ENCODE data around the gene ADGRG3. TPM values are rescaled to one million over a fixed set of nuclear protein-coding genes. Genes with fewer than 3 reads are reported as not detected.
A peak's percentile ranks its signal among the peaks of the same experiment; 100 is the strongest.
"Not testable (repeated sequence)": the region's sequence is repeated elsewhere in the genome, so short reads cannot be mapped to it uniquely, and the experiment has no call there.

Gene ADGRG3
- total RNA-seq, 1 donor from 2014 or later, result not detected

DNA sequence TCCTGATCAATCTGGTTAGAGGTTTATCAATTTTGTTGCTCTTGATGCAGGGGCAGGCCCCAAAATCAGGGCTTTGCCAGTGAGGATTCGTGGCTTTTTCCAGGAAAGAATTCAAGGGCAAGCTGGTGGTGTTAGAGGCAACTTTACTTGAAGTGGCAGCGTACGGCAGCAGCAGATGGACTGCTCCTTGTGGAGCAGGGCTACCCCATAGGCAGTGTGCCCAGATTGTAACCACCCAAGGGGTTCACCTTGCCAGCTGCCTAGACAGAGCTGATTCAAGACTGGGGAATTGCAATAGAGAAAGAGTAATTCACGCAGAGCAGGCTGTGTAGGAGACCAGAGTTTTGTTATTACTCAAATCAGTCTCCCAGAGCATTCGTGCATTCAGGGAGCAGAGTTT, 43.2 kb downstream of the ADGRG3 start:
- FAIRE-seq, result no peak
- no peak for DNase-seq (ENCODE audit: low spot score in 2 of 2)

DNA sequence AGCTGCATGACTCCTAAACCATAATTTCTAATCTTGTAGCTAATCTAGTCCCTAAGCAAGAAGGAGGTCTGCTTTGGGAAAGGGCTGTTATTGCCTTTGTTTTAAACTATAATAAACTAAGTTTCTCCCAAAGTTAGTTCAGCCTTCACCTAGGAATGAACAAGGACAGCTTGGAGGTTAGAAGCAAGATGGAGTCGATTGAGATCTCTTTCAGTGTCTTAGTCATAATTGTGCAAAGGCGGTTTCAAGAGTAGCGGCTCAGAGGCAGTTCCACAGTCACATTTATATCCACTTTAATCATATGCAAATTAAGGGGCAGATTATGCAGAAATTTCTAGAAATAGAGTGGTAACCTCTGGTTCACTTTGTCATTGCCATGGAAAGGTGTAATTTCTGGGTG, 43.9 kb downstream of the ADGRG3 start:
- no peak for DNase-seq (ENCODE audit: low spot score in 2 of 2)
- FAIRE-seq, result no peak

DNA sequence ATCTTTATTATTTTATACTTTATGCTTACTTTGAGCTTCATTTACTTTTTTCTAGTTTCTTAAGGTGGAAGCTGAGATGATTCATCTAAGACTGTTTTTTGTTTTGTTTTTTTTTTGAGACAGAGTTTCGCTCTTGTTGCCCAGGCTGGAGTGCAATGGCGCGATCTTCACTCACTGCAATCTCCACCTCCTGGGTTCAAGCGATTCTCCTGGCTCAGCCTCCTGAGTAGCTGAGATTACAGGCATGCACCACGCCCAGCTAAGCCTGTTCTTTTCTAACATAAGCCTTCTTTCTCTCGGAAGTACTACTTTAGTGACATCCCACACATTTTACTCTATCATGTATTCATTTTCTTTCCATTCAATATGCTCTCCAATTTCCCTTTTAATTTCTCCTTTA, 44.5 kb downstream of the ADGRG3 start:
- not testable (repeated sequence) for FAIRE-seq; DNase-seq (ENCODE audit: low spot score in 2 of 2)

DNA sequence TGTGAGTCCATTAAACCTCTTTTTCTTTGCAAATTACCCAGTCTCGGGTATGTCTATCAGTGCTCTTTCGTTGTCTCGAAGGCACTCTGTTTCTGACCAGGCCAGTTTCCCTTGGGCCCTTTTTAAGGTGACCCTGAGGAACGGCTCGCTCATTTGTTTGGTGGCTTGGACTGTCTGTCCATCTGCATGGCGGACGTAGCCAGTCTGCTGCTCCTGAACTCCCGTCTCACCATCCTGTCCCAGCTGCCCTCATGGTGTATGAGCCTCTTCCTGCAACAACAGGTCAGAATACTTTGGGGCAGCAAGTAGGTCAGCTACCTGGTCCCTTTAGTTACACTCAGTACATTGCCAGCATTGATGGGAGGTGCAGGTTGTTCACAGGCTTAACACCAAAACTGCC, 45.5 kb downstream of the ADGRG3 start:
- FAIRE-seq, result no peak
- DNase-seq (ENCODE audit: low spot score in 2 of 2), result no peak

DNA sequence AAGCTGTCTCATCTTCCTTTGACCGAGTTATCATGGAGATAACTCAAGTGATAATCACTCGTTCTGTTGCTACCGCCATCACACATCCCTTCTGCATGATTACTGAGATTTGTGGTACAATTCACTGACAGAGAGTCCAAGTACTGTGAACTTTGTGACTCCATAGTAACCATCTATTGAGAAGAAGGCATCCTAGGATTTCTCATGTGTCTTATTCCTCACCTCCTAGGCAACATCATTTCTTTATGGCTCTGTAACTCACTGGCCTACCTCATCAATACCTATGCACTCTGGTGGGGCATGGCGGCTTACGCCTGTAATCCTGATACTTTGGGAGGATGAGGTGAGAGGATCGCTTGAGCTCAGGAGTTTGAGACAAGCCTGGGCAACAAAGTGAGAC, 45.9 kb downstream of the ADGRG3 start:
- no peak for DNase-seq (ENCODE audit: low spot score in 2 of 2)
- no peak for FAIRE-seq

DNA sequence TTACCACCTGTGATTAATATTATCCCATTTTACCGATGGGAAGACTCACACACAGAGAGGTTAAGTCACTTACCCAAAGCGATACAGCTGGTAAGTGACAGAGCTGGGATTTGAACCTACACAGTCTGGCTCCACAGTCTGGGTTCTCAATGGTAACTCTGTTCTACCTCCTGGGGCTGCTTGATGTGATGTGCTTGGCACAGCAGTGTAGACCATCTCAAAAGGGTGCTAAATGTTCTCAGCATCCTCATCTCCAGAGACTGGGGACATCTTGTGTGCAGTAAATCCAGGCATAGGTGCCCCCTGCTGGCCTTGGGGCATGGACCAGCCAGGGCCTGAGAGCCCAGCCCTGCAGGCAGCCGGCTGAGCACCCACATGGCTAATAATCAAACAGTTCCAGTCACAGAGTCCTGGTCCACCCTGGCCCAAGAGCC, 52.1 kb downstream of the ADGRG3 start:
- FAIRE-seq (no peak), DNase-seq (ENCODE audit: low spot score in 2 of 2) (peak in 1 of 2 donors; percentile 57)

DNA sequence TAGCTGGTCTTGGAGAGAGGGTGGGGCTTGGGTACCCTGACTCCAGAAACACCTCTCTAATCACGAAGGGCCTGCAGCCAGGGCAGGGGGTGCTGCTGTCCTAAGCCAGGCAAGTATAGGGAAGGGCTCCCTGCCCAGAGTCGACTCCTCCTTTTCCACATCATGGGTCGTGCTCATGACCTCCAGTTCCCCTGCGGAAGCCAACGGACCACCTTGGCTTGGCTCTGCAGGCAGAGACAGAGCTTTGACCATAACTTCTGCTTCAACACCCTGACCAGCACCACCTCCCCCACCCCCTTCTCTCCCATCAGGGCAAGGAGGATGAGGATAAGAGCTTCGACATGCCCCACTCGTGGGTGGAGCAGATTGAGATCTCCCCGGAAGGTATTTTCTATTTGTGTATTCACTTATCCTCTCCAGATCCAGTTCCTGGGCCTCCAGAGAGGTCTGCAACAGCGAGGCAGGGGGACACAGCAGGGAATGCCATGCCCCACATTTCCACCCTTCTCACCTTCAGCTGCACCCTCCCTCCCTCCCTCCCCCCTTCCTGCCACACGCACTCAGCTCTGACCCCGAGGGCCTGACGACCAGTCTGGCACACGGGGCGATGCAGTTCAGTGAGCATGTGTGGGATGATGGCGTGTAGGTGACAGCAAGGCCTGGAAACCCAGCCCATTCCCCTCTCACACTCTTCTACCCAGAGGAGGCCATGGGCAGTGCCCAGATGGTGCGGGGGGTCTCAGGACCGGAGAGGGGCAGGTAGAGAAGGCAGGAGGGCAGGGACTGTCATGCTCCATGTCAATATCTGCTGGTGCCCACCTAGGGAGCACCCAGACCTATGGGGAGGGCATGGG, 53.5 kb downstream of the ADGRG3 start:
- DNase-seq (ENCODE audit: low spot score in 2 of 2), result no peak
- FAIRE-seq, result no peak

DNA sequence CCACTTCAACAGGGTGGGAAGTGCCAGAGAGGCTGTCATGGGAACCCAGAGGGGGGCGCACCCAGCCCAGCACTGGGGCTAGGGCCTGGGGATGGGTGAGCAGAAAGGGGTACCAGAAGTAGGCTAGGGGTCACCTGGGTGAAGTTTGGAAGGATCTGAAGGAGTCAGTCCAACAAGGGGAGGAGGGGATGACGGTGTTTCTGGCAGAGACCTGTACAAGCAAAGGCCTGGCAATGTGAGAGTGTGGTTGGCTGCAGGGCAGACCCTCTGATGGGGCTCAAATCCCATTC, 54.0 kb downstream of the ADGRG3 start:
- FAIRE-seq (no peak), DNase-seq (ENCODE audit: low spot score in 2 of 2) (no peak)

DNA sequence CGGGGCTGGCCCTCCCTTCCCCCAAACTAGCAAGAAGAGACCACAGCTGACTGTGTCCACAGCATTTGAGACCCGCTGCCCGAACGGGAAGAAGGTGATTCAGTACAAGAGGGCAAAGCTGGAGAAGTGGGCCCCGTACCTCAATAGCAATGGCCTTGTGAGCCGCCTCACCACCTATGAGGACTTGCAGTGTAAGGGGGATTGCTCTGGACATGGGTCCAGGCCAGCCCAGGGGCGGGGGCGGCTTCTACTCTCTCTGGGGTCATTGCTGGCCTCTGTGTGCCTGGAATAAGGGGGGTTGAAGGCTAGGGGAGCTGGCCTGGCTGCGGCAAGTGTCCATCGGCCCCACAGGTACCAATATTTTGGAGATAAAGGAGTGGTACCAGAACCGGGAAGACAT, 54.5 kb downstream of the ADGRG3 start:
- DNase-seq (ENCODE audit: low spot score in 2 of 2) (no peak), FAIRE-seq (no peak)

DNA sequence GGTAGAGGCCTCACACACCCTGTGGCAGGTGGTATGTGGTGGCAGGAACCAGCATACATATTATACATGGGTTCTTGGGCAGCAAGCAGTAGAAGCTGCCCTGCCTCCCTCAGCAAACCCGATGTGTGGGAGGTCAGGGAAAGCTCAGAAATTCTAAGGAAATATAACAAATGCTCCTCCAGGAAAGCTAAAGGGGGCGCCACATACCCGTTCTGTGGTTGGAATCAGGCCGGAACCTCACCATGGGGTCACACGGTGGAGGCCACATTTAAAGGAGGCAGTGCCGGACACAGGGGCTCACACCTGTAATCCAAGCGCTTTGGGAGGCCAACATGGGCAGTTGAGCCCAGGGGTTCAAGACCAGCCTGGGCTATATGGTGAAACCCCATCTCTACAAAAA, 55.1 kb downstream of the ADGRG3 start:
- no peak for DNase-seq (ENCODE audit: low spot score in 2 of 2)
- no peak for FAIRE-seq

DNA sequence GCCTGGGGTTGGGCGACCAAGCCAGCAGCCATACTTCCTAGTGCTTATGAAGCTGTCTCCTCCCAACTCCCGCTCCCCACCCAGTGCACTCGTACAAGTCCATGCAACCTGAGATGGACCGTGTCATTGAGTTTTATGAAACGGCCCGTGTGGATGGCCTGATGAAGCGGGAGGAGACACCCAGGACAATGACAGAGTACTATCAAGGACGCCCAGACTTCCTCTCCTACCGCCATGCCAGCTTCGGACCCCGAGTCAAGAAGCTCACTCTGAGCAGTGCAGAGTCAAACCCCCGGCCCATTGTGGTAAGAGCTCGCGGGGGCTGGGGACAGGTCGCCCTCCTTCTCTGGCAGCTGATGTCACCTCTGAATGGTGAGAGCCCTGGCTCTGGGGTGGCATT, 56.4 kb downstream of the ADGRG3 start:
- DNase-seq (ENCODE audit: low spot score in 2 of 2), result no peak
- no peak for FAIRE-seq

DNA sequence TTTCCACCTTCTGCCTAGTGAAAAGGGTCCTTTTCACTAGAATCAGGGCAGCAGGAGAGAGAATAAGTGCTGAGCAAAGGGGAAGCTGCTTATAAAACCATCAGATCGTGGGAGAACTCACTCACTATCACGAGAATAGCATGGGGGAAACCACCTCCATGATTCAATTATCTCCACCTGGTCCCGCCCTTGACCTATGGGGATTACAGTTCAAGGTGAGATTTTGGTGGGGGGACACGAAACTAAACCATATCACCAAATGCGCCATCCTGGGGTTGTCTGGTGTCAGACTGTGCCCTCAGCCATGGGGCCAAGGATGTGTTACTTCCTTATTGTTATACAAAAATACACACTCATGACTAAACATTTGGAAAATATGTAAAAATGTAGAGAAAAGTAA, 57.0 kb downstream of the ADGRG3 start:
- DNase-seq (ENCODE audit: low spot score in 2 of 2) (no peak), FAIRE-seq (no peak)

DNA sequence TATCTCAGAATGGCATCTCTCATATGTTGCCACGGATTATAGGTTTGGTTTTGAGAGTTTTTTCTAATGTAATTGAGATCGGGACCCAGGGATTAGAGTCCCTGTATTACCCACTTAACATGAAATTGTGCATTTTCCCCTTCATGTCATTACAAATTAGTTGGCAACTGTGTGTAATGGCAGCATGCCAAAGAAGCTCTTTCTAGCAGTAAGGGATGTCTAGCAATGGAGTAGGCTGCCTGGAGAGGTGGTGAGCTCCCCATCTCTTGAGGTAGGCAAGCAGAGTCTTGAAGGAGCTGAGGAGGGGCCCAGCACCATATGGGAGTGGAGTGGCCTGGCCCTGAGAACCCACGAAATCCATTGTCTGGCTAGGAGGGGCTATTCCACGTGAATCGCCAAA, 57.4 kb downstream of the ADGRG3 start:
- DNase-seq (ENCODE audit: low spot score in 2 of 2) (no peak), FAIRE-seq (no peak)

DNA sequence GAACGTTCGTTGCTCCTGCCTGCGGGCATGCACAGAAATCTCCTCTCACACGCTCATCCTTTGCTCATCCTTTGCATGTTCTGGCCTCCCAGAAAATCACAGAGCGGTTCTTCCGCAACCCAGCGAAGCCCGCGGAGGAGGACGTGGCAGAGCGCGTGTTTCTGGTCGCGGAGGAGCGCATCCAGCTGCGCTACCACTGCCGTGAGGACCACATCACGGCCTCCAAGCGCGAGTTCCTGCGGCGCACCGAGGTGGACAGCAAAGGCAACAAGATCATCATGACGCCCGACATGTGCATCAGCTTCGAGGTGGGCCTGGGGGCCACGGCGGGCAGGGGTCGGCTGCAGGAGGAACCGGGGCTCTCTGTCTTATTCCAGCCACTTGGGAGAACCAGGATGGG, 57.9 kb downstream of the ADGRG3 start:
- FAIRE-seq, result no peak

DNA sequence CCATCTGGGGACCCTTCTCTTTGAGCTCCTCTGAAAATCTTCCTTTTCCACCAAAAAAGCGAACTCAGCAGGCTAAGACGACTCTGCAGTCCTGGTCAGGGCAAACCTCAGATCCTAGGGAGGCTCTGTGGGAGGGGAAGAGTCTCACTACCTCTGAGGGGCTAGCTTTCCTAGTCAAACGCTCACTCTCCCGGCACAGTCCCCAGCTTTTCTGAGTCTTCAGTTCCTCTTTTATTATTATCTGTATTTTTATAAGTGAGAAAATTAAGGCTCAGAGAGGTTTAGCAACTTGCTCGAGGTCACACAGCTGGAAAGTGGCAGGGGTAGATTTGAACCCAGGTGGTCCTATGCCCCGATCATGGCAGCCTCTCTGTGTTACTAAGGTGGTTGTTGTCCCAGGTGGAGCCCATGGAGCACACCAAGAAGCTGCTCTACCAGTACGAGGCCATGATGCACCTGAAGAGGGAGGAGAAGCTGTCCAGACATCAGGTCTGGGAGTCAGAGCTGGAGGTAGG, 58.4 kb downstream of the ADGRG3 start:
- FAIRE-seq, result no peak

More for the DNA sequence above, 57.9 kb downstream of the ADGRG3 start:
- no peak for DNase-seq (ENCODE audit: low spot score in 2 of 2)

DNA sequence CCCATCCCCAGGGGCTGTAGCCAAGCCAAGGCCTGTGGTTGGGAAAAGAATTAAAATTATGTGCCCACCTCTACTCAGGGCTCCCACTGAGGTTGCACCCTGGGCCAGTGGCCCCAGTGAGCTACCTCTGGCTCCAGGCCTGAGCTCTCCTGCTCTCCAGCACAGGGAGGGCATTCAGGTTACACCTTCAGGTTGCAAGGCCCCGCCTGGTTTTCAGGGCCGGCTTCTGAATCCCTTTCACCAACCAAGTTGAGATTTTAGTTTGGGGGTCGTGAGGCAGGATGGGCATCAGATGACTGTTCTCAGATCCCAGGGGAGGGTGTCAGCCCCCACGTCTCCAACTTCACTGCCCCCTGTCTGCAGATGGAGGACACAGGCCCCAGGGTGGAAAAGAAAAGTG, 59.5 kb downstream of the ADGRG3 start:
- FAIRE-seq (no peak), DNase-seq (ENCODE audit: low spot score in 2 of 2) (no peak)

More for the DNA sequence above, 58.4 kb downstream of the ADGRG3 start:
- DNase-seq (ENCODE audit: low spot score in 2 of 2), result no peak

DNA sequence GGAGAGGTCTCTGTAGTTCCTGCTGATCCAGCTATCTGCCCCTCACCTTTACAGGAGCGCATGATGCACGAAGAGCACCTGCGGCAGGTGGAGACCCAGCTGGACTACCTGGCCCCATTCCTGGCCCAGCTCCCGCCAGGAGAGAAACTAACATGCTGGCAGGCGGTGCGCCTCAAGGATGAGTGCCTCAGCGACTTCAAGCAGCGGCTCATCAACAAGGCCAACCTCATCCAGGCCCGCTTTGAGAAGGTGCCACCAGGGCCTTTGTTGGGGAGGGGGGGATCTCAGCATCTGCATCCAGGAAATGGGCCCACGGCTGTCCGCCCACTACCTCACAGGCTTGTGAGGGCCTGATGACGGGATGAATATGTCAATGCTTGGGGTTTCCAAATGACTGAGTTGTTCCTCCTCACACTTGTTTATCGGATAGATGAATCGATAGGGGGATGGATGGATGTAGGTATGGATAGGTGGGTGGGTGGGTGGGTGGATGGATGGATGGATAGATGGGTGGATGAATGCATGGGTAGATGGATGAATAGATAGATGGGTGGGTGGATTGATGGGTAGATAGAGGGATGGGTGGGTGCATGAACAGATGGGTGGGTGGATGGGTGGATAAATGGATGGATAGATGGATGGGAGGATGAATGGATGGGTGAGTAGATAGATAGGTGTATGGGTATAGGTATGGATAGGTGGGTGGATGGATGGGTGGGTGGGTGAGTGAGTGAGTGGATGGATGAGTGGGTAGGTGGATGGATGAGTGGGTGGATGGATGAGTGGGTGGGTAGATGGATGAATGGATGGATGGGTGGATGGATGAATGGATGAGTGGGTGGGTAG, 60.5 kb downstream of the ADGRG3 start:
- FAIRE-seq (no peak), DNase-seq (ENCODE audit: low spot score in 2 of 2) (no peak)

DNA sequence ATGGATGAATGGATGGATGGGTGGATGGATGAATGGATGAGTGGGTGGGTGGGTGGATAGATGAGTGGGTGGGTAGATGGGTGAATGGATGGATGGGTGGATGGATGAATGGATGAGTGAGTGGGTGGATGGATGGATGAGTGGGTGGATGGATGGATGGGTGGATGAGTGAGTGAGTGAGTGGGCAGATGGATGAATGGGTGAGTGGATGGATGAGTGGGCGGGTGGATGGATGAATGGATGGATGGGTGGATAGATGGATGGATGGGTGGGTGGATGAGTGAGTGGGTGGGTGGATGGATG, 61.0 kb downstream of the ADGRG3 start:
- no peak for FAIRE-seq
- no peak for DNase-seq (ENCODE audit: low spot score in 2 of 2)

DNA sequence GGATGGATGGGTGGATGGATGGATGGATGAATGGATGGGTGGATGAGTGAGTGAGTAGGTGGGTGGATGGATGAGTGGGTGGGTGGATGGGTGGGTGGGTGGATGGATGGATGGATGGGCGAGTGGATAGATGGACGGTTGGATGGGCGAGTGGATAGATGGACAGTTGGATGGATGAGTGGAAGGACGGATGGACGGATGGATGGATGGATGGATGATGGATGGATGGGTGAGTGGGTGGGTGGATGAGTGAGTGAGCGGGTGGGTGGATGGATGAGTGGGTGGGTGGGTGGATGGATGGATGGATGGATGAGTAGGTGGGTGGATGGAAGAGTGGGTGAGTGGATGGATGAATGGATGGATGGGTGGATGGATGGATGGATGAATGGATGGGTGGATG, 61.7 kb downstream of the ADGRG3 start:
- DNase-seq (ENCODE audit: low spot score in 2 of 2); FAIRE-seq: not testable (repeated sequence)

DNA sequence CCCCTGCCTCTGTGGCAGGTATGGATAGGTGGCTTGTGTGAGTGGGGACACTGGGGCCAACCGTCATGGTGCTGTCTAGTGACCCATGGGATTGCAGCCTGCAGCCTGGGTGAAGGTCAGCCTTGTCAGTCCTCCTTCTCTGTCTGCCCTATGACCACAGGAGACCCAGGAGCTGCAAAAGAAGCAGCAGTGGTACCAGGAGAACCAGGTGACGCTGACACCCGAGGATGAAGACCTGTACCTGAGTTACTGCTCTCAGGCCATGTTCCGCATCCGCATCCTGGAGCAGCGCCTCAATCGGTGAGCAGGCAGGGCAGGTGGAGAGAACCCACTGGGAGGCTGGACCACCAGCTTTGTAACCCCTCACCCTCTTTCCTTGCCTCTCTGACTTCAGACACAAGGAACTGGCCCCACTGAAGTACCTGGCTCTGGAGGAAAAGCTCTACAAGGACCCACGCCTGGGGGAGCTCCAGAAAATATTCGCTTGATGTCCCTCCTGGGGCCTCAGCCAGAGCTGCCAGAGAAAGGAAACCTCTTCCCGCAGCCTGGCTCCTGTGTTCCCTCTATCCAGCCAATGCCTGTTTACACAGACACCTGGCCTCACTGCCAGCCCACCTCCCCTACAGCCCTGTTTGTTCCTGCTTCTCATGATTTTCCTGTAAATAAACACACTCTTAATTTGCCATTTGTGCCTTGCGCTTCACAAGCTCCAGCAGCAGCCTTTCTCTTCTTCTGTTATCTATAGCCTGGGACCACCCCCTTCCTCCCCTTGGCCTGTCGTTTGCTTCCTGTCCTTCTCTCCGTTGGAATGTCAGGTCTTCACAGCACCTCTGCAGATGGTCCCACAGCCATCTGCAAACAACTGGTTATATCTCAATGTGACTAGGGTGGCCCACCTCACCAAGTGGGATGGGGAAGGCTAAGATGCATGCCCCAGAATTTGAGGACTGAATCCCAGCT, 62.9 kb downstream of the ADGRG3 start:
- DNase-seq (ENCODE audit: low spot score in 2 of 2) (peak in 1 of 2 donors; percentile 7), FAIRE-seq (no peak)

DNA sequence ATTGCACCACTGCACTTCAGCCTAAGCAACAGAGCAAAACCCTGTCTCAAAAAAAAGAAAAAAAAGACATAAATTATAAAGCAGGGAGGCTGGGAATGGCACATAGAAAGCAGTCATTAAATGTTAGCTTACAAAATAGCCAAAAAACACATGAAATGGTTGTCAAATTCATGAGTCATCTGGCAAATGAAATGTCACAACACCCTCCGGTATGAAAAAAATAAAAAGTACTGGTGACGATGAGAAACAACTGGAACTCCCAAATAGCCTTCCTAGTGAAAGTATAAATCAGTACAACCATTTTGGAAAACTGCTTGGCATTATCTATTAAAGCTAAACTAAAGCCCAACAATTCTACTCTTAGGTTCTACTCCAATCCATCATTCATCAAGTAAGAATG, 63.9 kb downstream of the ADGRG3 start:
- FAIRE-seq (no peak), DNase-seq (ENCODE audit: low spot score in 2 of 2) (no peak)

All from frontal cortex (tissue), 4 donors.